ENCODE results near the gene NECTIN2. TPM values are rescaled to one million over a fixed set of nuclear protein-coding genes. Genes with fewer than 3 reads are reported as not detected.

NECTIN2 gene
- total RNA-seq, 2 experiments from 2014 or later: 1.8 to 1.9 TPM

DNA sequence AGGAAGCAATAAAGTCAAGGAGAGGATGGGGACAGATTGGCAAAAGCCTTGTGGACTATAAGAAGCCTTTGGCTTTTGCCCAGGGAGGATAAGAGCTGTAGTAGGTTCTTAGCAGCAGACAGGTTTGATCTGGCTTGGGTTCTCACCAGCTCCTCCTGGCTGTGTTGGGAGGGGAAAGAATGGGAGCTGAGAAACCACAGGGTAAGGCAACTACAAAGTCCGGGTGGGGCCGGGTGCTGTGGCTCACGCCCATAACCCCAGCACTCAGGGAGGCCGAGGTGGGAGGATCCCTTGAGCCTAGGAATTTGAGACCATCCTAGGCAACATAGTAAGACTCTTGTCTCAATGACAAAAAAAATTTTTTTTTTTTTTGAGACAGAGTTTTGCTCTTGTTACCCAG is 20.6 kb downstream of the NECTIN2 start:
- CTCF ChIA-PET: no interaction called here
- no peaks in the 10 kb centered on the region for H3K36me3 ChIP-seq (ENCODE audit: insufficient read depth, low read length)

DNA sequence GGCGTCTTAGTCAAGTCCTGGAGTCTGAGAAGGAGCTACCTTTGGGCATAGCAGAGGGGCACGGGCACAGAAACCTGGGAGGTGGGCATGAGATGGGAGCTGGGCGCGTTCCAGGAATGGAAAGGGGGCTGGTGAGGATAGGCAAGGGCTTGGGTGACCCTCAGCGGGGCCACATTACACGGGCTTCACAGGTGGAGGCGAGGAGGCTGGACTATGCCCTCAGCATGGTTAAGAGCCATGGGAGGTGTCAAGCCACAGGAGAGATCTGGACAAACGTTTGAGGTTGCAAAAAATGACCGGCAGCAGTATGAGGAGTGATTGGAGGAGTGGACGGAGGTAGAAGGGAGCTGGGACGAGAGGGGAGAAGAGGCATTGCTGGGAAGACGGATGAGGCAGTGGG is 21.5 kb downstream of the NECTIN2 start:
- TF ChIP-seq, protein P1, sequence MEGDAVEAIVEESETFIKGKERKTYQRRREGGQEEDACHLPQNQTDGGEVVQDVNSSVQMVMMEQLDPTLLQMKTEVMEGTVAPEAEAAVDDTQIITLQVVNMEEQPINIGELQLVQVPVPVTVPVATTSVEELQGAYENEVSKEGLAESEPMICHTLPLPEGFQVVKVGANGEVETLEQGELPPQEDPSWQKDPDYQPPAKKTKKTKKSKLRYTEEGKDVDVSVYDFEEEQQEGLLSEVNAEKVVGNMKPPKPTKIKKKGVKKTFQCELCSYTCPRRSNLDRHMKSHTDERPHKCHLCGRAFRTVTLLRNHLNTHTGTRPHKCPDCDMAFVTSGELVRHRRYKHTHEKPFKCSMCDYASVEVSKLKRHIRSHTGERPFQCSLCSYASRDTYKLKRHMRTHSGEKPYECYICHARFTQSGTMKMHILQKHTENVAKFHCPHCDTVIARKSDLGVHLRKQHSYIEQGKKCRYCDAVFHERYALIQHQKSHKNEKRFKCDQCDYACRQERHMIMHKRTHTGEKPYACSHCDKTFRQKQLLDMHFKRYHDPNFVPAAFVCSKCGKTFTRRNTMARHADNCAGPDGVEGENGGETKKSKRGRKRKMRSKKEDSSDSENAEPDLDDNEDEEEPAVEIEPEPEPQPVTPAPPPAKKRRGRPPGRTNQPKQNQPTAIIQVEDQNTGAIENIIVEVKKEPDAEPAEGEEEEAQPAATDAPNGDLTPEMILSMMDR (IDR thresholded peaks at IDR 0.05): no peak
- CTCF ChIA-PET: no interaction called here
- intact Hi-C loops (cut with DNase I, micrococcal nuclease): no loop called here

More for the DNA sequence above, 20.6 kb downstream of the NECTIN2 start:
- Mint-ChIP-seq H3K27me3 (no peaks in the 10 kb centered on the region), H3K4me1 (ENCODE audit: low read depth) (no peaks in the 10 kb centered on the region), H3K27ac (no peak overlapping the region), H3K36me3 (ENCODE audit: low read depth) (no peaks in the 10 kb centered on the region), H3K9me3 (no peaks in the 10 kb centered on the region), H3K4me3 (no peak overlapping the region)
- TF ChIP-seq, protein P1 (IDR thresholded peaks at IDR 0.05): no peak
- no peak overlapping the region for H3K4me3 ChIP-seq (ENCODE audit: low read length)
- DNase-seq: no peak
- peaks cover 0 to 7% of the 10 kb centered on the region in 2 experiments for H3K9me3 ChIP-seq (ENCODE audit: control insufficient read depth in 1 of 2, insufficient read depth in 1 of 2, low read length in 2 of 2)
- H3K27me3 ChIP-seq (ENCODE audit: control insufficient read depth in 1 of 2, insufficient read depth in 2 of 2, low read length in 2 of 2): no peaks in the 10 kb centered on the region
- H3K27ac ChIP-seq (ENCODE audit: low read depth in 1 of 2, low read length in 2 of 2): no peak overlapping the region
- POLR2A ChIA-PET: no interaction called here
- ATAC-seq (ENCODE audit: poor library complexity): no peak
- intact Hi-C loops (cut with DNase I, micrococcal nuclease): no loop called here
- no peaks in the 10 kb centered on the region for H3K4me1 ChIP-seq (ENCODE audit: insufficient read depth, low read length)

DNA sequence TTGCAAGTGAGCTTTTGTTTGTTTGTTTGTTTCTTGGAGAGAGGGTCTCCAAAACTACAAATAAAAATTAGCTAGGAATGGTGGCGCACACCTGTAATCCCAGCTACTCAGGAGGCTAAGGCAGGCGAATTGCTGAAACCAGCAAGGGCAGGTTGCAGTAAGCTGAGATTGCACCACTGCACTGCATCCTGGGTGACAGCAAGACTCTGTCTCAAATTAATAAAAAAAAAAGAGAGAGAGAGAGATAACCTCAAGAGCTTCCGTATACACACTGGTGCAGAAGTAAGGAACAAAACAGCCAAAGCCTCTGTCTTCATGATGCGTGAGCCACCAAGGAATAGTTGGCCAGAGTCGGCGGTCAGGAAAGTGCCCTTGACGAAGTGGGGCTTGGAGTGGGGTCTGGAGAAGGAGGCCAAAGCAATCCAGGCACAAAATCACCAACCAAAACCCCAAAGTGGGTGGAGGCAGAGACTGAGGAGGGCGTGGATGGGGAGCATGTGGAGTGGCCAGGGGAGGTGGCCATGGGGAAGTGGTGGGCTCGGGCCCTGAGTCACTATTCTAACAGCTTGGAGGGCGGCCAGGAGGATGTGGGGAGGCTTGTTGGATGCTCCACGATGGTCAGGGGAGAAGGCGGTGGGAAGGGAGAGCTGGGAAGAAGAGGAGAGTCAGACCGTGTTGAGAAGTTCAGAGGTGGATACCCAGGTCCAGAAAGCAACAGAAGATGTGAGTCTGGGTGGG is 23.8 kb downstream of the NECTIN2 start:
- H3K27me3 Mint-ChIP-seq: no peaks in the 10 kb centered on the region
- Histone ChIP-seq H3K4me3 (ENCODE audit: low read length) (no peak overlapping the region), H3K9me3 (ENCODE audit: control insufficient read depth in 1 of 2, insufficient read depth in 1 of 2, low read length in 2 of 2) (no peaks in the 10 kb centered on the region), H3K4me1 (ENCODE audit: insufficient read depth, low read length) (no peaks in the 10 kb centered on the region), H3K36me3 (ENCODE audit: insufficient read depth, low read length) (no peaks in the 10 kb centered on the region), H3K27ac (ENCODE audit: low read depth in 1 of 2, low read length in 2 of 2) (no peak overlapping the region), H3K27me3 (ENCODE audit: control insufficient read depth in 1 of 2, insufficient read depth in 2 of 2, low read length in 2 of 2) (no peaks in the 10 kb centered on the region)
- H3K4me3 Mint-ChIP-seq: no peak overlapping the region
- intact Hi-C loops (cut with DNase I, micrococcal nuclease): no loop called here
- ChIA-PET CTCF (interaction anchor here (0.6 kb wide), 1 partner anchor 68 kb away, joined by 3 read pairs; no protein-coding TSS in a partner anchor), POLR2A (no interaction called here)
- H3K4me1 Mint-ChIP-seq (ENCODE audit: low read depth): no peaks in the 10 kb centered on the region
- H3K9me3 Mint-ChIP-seq: no peaks in the 10 kb centered on the region
- TF ChIP-seq, protein P1 (IDR thresholded peaks at IDR 0.05): no peak
- H3K36me3 Mint-ChIP-seq (ENCODE audit: low read depth): no peaks in the 10 kb centered on the region
- DNase-seq (peak in 1 of 14 experiments; percentile 27), ATAC-seq (ENCODE audit: poor library complexity) (no peak)
- no peak overlapping the region for H3K27ac Mint-ChIP-seq

More for the DNA sequence above, 21.5 kb downstream of the NECTIN2 start:
- H3K27me3 Mint-ChIP-seq: no peaks in the 10 kb centered on the region
- no peak overlapping the region for H3K4me3 ChIP-seq (ENCODE audit: low read length)
- H3K36me3 ChIP-seq (ENCODE audit: insufficient read depth, low read length): no peaks in the 10 kb centered on the region
- H3K27ac Mint-ChIP-seq: no peak overlapping the region
- ATAC-seq (ENCODE audit: poor library complexity): no peak
- no peaks in the 10 kb centered on the region for H3K4me1 ChIP-seq (ENCODE audit: insufficient read depth, low read length)
- H3K27me3 ChIP-seq (ENCODE audit: control insufficient read depth in 1 of 2, insufficient read depth in 2 of 2, low read length in 2 of 2): no peaks in the 10 kb centered on the region
- no peak overlapping the region for H3K27ac ChIP-seq (ENCODE audit: low read depth in 1 of 2, low read length in 2 of 2)
- POLR2A ChIA-PET: no interaction called here
- H3K4me1 Mint-ChIP-seq (ENCODE audit: low read depth): no peaks in the 10 kb centered on the region
- no peaks in the 10 kb centered on the region for H3K9me3 Mint-ChIP-seq
- peaks cover 0 to under 1% of the 10 kb centered on the region in 2 experiments for H3K9me3 ChIP-seq (ENCODE audit: control insufficient read depth in 1 of 2, insufficient read depth in 1 of 2, low read length in 2 of 2)
- no peaks in the 10 kb centered on the region for H3K36me3 Mint-ChIP-seq (ENCODE audit: low read depth)
- no peak for DNase-seq
- no peak overlapping the region for H3K4me3 Mint-ChIP-seq

All from CD4-positive, alpha-beta T cell (primary cell).